Measurements from ENCODE around the gene MTX3.

The MTX3 gene

GRCh38 chr5:80031109-80031508, 40.0 kb upstream of the MTX3 start:
- POLR2A ChIA-PET: no interaction called here

GRCh38 chr5:80026841-80027240, 35.8 kb upstream of the MTX3 start:
- Histone ChIP-seq H3K9me3 (ENCODE audit: control insufficient read depth, insufficient read depth, low read depth, low read length) (no peaks in the 10 kb centered on the region), H3K36me3 (ENCODE audit: control insufficient read depth in 2 of 2, insufficient read depth in 1 of 2, low read length in 2 of 2) (no peaks in the 10 kb centered on the region), H3K4me1 (ENCODE audit: control insufficient read depth, insufficient read depth, low read length) (no peaks in the 10 kb centered on the region), H3K27ac (ENCODE audit: extremely low read depth, low read depth, low read length) (no peak overlapping the region), H3K4me3 (ENCODE audit: low read depth, low read length) (no peak overlapping the region)
- TF ChIP-seq, protein P1, sequence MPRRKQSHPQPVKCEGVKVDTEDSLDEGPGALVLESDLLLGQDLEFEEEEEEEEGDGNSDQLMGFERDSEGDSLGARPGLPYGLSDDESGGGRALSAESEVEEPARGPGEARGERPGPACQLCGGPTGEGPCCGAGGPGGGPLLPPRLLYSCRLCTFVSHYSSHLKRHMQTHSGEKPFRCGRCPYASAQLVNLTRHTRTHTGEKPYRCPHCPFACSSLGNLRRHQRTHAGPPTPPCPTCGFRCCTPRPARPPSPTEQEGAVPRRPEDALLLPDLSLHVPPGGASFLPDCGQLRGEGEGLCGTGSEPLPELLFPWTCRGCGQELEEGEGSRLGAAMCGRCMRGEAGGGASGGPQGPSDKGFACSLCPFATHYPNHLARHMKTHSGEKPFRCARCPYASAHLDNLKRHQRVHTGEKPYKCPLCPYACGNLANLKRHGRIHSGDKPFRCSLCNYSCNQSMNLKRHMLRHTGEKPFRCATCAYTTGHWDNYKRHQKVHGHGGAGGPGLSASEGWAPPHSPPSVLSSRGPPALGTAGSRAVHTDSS (tag by site-specific recombination; IDR thresholded peaks at IDR 0.05): no peak
- TF ChIP-seq ZNF548 (tag by site-specific recombination; IDR thresholded peaks at IDR 0.05) (no peak), KLF9 (tag by site-specific recombination; IDR thresholded peaks at IDR 0.05; ENCODE audit: low read depth) (no peak), ZNF777 (tag by site-specific recombination; IDR thresholded peaks at IDR 0.05; ENCODE audit: borderline replicate concordance) (no peak), SCRT1 (tag by site-specific recombination; IDR thresholded peaks at IDR 0.05; ENCODE audit: borderline replicate concordance) (no peak), PRDM6 (tag by site-specific recombination; IDR thresholded peaks at IDR 0.05) (no peak), ZNF510 (tag by site-specific recombination; IDR thresholded peaks at IDR 0.05; ENCODE audit: insufficient replicate concordance) (no peak), ZNF221 (tag by site-specific recombination; IDR thresholded peaks at IDR 0.05; ENCODE audit: borderline replicate concordance) (no peak), GFI1B (tag by site-specific recombination; IDR thresholded peaks at IDR 0.05) (no peak), ZFP41 (tag by site-specific recombination; IDR thresholded peaks at IDR 0.05; ENCODE audit: borderline replicate concordance) (no peak), ZNF837 (tag by site-specific recombination; IDR thresholded peaks at IDR 0.05) (no peak), SALL2 (tag by site-specific recombination; IDR thresholded peaks at IDR 0.05; ENCODE audit: borderline replicate concordance) (no peak), ZNF211 (tag by site-specific recombination; IDR thresholded peaks at IDR 0.05; ENCODE audit: low read depth) (no peak), ZNF26 (tag by site-specific recombination; IDR thresholded peaks at IDR 0.05) (no peak), ZNF785 (tag by site-specific recombination; IDR thresholded peaks at IDR 0.05) (no peak)
- ChIA-PET POLR2A (no interaction called here), CTCF (no interaction called here)

More at GRCh38 chr5:80031109-80031508, 40.0 kb upstream of the MTX3 start:
- Histone ChIP-seq H3K4me1 (ENCODE audit: control insufficient read depth, insufficient read depth, low read length) (no peaks in the 10 kb centered on the region), H3K36me3 (ENCODE audit: control insufficient read depth in 2 of 2, insufficient read depth in 1 of 2, low read length in 2 of 2) (no peaks in the 10 kb centered on the region), H3K27ac (ENCODE audit: extremely low read depth, low read depth, low read length) (no peak overlapping the region), H3K4me3 (ENCODE audit: low read depth, low read length) (no peak overlapping the region), H3K9me3 (ENCODE audit: control insufficient read depth, insufficient read depth, low read depth, low read length) (no peaks in the 10 kb centered on the region)
- no peak for TF ChIP-seq ZNF791 (tag by site-specific recombination; IDR thresholded peaks at IDR 0.05)
- no peak for TF ChIP-seq ZNF600 (tag by site-specific recombination; IDR thresholded peaks at IDR 0.05)
- TF ChIP-seq ZNF26 (tag by site-specific recombination; IDR thresholded peaks at IDR 0.05): no peak
- no peak for TF ChIP-seq ZNF549 (tag by site-specific recombination; IDR thresholded peaks at IDR 0.05)
- no peak for TF ChIP-seq ZNF426 (tag by site-specific recombination; IDR thresholded peaks at IDR 0.05)
- TF ChIP-seq SCRT1 (tag by site-specific recombination; IDR thresholded peaks at IDR 0.05; ENCODE audit: borderline replicate concordance): no peak
- TF ChIP-seq SALL2 (tag by site-specific recombination; IDR thresholded peaks at IDR 0.05; ENCODE audit: borderline replicate concordance): no peak
- TF ChIP-seq ZNF571 (tag by site-specific recombination; IDR thresholded peaks at IDR 0.05): no peak
- TF ChIP-seq, protein P2, sequence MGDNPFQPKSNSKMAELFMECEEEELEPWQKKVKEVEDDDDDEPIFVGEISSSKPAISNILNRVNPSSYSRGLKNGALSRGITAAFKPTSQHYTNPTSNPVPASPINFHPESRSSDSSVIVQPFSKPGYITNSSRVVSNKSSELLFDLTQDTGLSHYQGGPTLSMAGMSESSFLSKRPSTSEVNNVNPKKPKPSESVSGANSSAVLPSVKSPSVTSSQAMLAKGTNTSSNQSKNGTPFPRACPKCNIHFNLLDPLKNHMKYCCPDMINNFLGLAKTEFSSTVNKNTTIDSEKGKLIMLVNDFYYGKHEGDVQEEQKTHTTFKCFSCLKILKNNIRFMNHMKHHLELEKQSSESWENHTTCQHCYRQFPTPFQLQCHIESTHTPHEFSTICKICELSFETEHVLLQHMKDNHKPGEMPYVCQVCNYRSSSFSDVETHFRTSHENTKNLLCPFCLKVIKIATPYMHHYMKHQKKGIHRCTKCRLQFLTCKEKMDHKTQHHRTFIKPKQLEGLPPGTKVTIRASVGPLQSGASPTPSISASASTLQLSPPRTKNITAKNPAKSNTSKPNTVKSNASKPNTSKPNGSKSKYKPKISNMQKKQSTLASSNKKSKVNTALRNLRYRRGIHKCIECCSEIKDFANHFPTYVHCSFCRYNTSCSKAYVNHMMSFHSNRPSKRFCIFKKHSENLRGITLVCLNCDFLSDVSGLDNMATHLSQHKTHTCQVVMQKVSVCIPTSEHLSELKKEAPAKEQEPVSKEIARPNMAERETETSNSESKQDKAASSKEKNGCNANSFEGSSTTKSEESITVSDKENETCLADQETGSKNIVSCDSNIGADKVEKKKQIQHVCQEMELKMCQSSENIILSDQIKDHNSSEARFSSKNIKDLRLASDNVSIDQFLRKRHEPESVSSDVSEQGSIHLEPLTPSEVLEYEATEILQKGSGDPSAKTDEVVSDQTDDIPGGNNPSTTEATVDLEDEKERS (tag by site-specific recombination; IDR thresholded peaks at IDR 0.05): no peak
- TF ChIP-seq ZNF133 (tag by site-specific recombination; IDR thresholded peaks at IDR 0.05): no peak
- TF ChIP-seq, protein P3, sequence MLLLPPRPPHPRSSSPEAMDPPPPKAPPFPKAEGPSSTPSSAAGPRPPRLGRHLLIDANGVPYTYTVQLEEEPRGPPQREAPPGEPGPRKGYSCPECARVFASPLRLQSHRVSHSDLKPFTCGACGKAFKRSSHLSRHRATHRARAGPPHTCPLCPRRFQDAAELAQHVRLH (tag by site-specific recombination; IDR thresholded peaks at IDR 0.05): no peak
- CTCF ChIA-PET: no interaction called here
